ENCODE data around the gene PGAM5.

Gene PGAM5

GRCh38 chr12:132698341-132698740, 12.3 kb upstream of the PGAM5 start:
- in situ Hi-C loops (cut with HindIII; ENCODE audit: low pct_unique_long_range_greater_than_20kb, low sequenced_read_pairs): no loop called here
- TF ChIP-seq JUND (IDR thresholded peaks at IDR 0.05; ENCODE audit: low read depth): no peak
- DNase-seq (ENCODE audit: low read depth in 1 of 2, low spot score in 1 of 2): no peak

GRCh38 chr12:132700212-132700822, 10.3 kb upstream of the PGAM5 start:
- in situ Hi-C loops (cut with HindIII; ENCODE audit: low pct_unique_long_range_greater_than_20kb, low sequenced_read_pairs): no loop called here
- TF ChIP-seq JUND (IDR thresholded peaks at IDR 0.05; ENCODE audit: low read depth): no peak
- DNase-seq (ENCODE audit: low read depth in 1 of 2, low spot score in 1 of 2): peak in 1 of 2 experiments; percentile 90

GRCh38 chr12:132702640-132703039, 8.0 kb upstream of the PGAM5 start:
- no peak for DNase-seq (ENCODE audit: low read depth in 1 of 2, low spot score in 1 of 2)
- in situ Hi-C loops (cut with HindIII; ENCODE audit: low pct_unique_long_range_greater_than_20kb, low sequenced_read_pairs): no loop called here
- no peak for TF ChIP-seq JUND (IDR thresholded peaks at IDR 0.05; ENCODE audit: low read depth)

- in situ Hi-C loops (cut with HindIII; ENCODE audit: low pct_unique_long_range_greater_than_20kb, low sequenced_read_pairs): no loop called here
- DNase-seq (ENCODE audit: low read depth in 1 of 2, low spot score in 1 of 2): no peak
- TF ChIP-seq JUND (IDR thresholded peaks at IDR 0.05; ENCODE audit: low read depth): no peak
These were observed 7.0 kb upstream of the PGAM5 start for GRCh38 chr12:132703641-132704040.

- in situ Hi-C loops (cut with HindIII; ENCODE audit: low pct_unique_long_range_greater_than_20kb, low sequenced_read_pairs): no loop called here
- no peak for TF ChIP-seq JUND (IDR thresholded peaks at IDR 0.05; ENCODE audit: low read depth)
- no peak for DNase-seq (ENCODE audit: low read depth in 1 of 2, low spot score in 1 of 2)
These were observed 3.4 kb upstream of the PGAM5 start for GRCh38 chr12:132707241-132707640.

- no peak for DNase-seq (ENCODE audit: low read depth in 1 of 2, low spot score in 1 of 2)
- in situ Hi-C loops (cut with HindIII; ENCODE audit: low pct_unique_long_range_greater_than_20kb, low sequenced_read_pairs): no loop called here
- TF ChIP-seq JUND (IDR thresholded peaks at IDR 0.05; ENCODE audit: low read depth): no peak
These were observed 2.5 kb upstream of the PGAM5 start for GRCh38 chr12:132708150-132708549.

- DNase-seq (ENCODE audit: low read depth in 1 of 2, low spot score in 1 of 2): no peak
- no peak for TF ChIP-seq JUND (IDR thresholded peaks at IDR 0.05; ENCODE audit: low read depth)
- in situ Hi-C loops (cut with HindIII; ENCODE audit: low pct_unique_long_range_greater_than_20kb, low sequenced_read_pairs): no loop called here
These were observed 618 bp upstream of the PGAM5 start for GRCh38 chr12:132710043-132710404.

GRCh38 chr12:132711080-132711843, 620 bp downstream of the PGAM5 start:
- in situ Hi-C loops (cut with HindIII; ENCODE audit: low pct_unique_long_range_greater_than_20kb, low sequenced_read_pairs): no loop called here
- peak in 1 of 2 experiments; percentile 44 for DNase-seq (ENCODE audit: low read depth in 1 of 2, low spot score in 1 of 2)
- no peak for TF ChIP-seq JUND (IDR thresholded peaks at IDR 0.05; ENCODE audit: low read depth)

- in situ Hi-C loops (cut with HindIII; ENCODE audit: low pct_unique_long_range_greater_than_20kb, low sequenced_read_pairs): no loop called here
- no peak for DNase-seq (ENCODE audit: low read depth in 1 of 2, low spot score in 1 of 2)
- TF ChIP-seq JUND (IDR thresholded peaks at IDR 0.05; ENCODE audit: low read depth): no peak
These were observed 2.5 kb downstream of the PGAM5 start for GRCh38 chr12:132713123-132713522.

GRCh38 chr12:132715874-132716273, 5.2 kb downstream of the PGAM5 start:
- in situ Hi-C loops (cut with HindIII; ENCODE audit: low pct_unique_long_range_greater_than_20kb, low sequenced_read_pairs): no loop called here
- no peak for DNase-seq (ENCODE audit: low read depth in 1 of 2, low spot score in 1 of 2)
- no peak for TF ChIP-seq JUND (IDR thresholded peaks at IDR 0.05; ENCODE audit: low read depth)

GRCh38 chr12:132716356-132716755, 5.7 kb downstream of the PGAM5 start:
- in situ Hi-C loops (cut with HindIII; ENCODE audit: low pct_unique_long_range_greater_than_20kb, low sequenced_read_pairs): no loop called here
- TF ChIP-seq JUND (IDR thresholded peaks at IDR 0.05; ENCODE audit: low read depth): no peak

GRCh38 chr12:132717011-132717410, 6.4 kb downstream of the PGAM5 start:
- TF ChIP-seq JUND (IDR thresholded peaks at IDR 0.05; ENCODE audit: low read depth): no peak
- in situ Hi-C loops (cut with HindIII; ENCODE audit: low pct_unique_long_range_greater_than_20kb, low sequenced_read_pairs): no loop called here
- DNase-seq (ENCODE audit: low read depth in 1 of 2, low spot score in 1 of 2): no peak

More at GRCh38 chr12:132716356-132716755, 5.7 kb downstream of the PGAM5 start:
- DNase-seq (ENCODE audit: low read depth in 1 of 2, low spot score in 1 of 2): no peak

- DNase-seq (ENCODE audit: low read depth in 1 of 2, low spot score in 1 of 2): no peak
- no peak for TF ChIP-seq JUND (IDR thresholded peaks at IDR 0.05; ENCODE audit: low read depth)
- in situ Hi-C loops (cut with HindIII; ENCODE audit: low pct_unique_long_range_greater_than_20kb, low sequenced_read_pairs): no loop called here
These were observed 7.1 kb downstream of the PGAM5 start for GRCh38 chr12:132717531-132718387.

Data from T47D (cell line).